ENCODE results near the gene OR8D1. TPM values are rescaled to one million over a fixed set of nuclear protein-coding genes. Genes with fewer than 3 reads are reported as not detected.

OR8D1 gene
- total RNA-seq, 3 donors from 2014 or later: not detected

GRCh38 chr11:124320097-124320496, 6.3 kb upstream of the OR8D1 start, which contains the start of gene OR8D2:
Gene OR8D2 (minus strand): TSS chr11:124320197. CDS start chr11:124320197, 0 bp downstream.
- DNase-seq (ENCODE audit: low spot score in 2 of 2): no peak
- intact Hi-C loops (cut with DNase I; ENCODE audit: low total_unique reads): no loop called here
- TF ChIP-seq POLR2AphosphoS5 (IDR thresholded peaks at IDR 0.05): no peak
- TF ChIP-seq CTCF (IDR thresholded peaks at IDR 0.05): no peak

GRCh38 chr11:124315052-124315451, 1.3 kb upstream of the OR8D1 start:
- DNase-seq (ENCODE audit: low spot score in 2 of 2): no peak
- Histone ChIP-seq H3K4me3 (no peak overlapping the region), H3K27ac (no peak overlapping the region), H3K4me1 (no peaks in the 10 kb centered on the region), H3K27me3 (no peaks in the 10 kb centered on the region), H3K36me3 (no peaks in the 10 kb centered on the region), H3K9me3 (no peaks in the 10 kb centered on the region)
- intact Hi-C loops (cut with DNase I; ENCODE audit: low total_unique reads): no loop called here
- no peak for TF ChIP-seq POLR2AphosphoS5 (IDR thresholded peaks at IDR 0.05)

More at GRCh38 chr11:124320097-124320496, 6.3 kb upstream of the OR8D1 start, which contains the start of gene OR8D2:
- no peak within 1 kb of the TSS for H3K27ac ChIP-seq
- H3K36me3 ChIP-seq: no peaks in the 10 kb centered on the region
- H3K4me3 ChIP-seq: no peak within 1 kb of the TSS
- H3K9me3 ChIP-seq: no peaks in the 10 kb centered on the region
- no peaks in the 10 kb centered on the region for H3K4me1 ChIP-seq
- H3K27me3 ChIP-seq: no peaks in the 10 kb centered on the region

GRCh38 chr11:124313131-124313530, 618 bp downstream of the OR8D1 start:
- no peak for DNase-seq (ENCODE audit: low spot score in 2 of 2)
- no peak overlapping the region for H3K4me3 ChIP-seq
- H3K36me3 ChIP-seq: no peaks in the 10 kb centered on the region
- no peaks in the 10 kb centered on the region for H3K9me3 ChIP-seq
- H3K4me1 ChIP-seq: no peaks in the 10 kb centered on the region
- TF ChIP-seq CTCF (IDR thresholded peaks at IDR 0.05): no peak
- TF ChIP-seq POLR2A (IDR thresholded peaks at IDR 0.05): no peak
- no peak for TF ChIP-seq POLR2AphosphoS5 (IDR thresholded peaks at IDR 0.05)
- no peaks in the 10 kb centered on the region for H3K27me3 ChIP-seq
- intact Hi-C loops (cut with DNase I; ENCODE audit: low total_unique reads): no loop called here
- H3K27ac ChIP-seq: no peak overlapping the region

GRCh38 chr11:124311670-124312069, 2.1 kb downstream of the OR8D1 start:
- intact Hi-C loops (cut with DNase I; ENCODE audit: low total_unique reads): no loop called here
- no peaks in the 10 kb centered on the region for H3K36me3 ChIP-seq
- TF ChIP-seq CTCF (IDR thresholded peaks at IDR 0.05): no peak
- TF ChIP-seq POLR2AphosphoS5 (IDR thresholded peaks at IDR 0.05): no peak
- TF ChIP-seq POLR2A (IDR thresholded peaks at IDR 0.05): no peak
- no peaks in the 10 kb centered on the region for H3K4me1 ChIP-seq
- no peak overlapping the region for H3K4me3 ChIP-seq
- no peak for DNase-seq (ENCODE audit: low spot score in 2 of 2)
- no peaks in the 10 kb centered on the region for H3K27me3 ChIP-seq
- H3K27ac ChIP-seq: no peak overlapping the region
- H3K9me3 ChIP-seq: no peaks in the 10 kb centered on the region

- Histone ChIP-seq H3K27ac (no peak overlapping the region), H3K4me1 (no peaks in the 10 kb centered on the region), H3K36me3 (no peaks in the 10 kb centered on the region), H3K27me3 (no peaks in the 10 kb centered on the region), H3K9me3 (no peaks in the 10 kb centered on the region), H3K4me3 (no peak overlapping the region)
- TF ChIP-seq POLR2AphosphoS5 (IDR thresholded peaks at IDR 0.05) (no peak), POLR2A (IDR thresholded peaks at IDR 0.05) (no peak), CTCF (IDR thresholded peaks at IDR 0.05) (no peak)
- no peak for DNase-seq (ENCODE audit: low spot score in 2 of 2)
- intact Hi-C loops (cut with DNase I; ENCODE audit: low total_unique reads): no loop called here
These were observed 2.5 kb downstream of the OR8D1 start for GRCh38 chr11:124311269-124311668.

GRCh38 chr11:124310721-124311120, 3.0 kb downstream of the OR8D1 start:
- TF ChIP-seq POLR2AphosphoS5 (IDR thresholded peaks at IDR 0.05) (no peak), POLR2A (IDR thresholded peaks at IDR 0.05) (no peak), CTCF (IDR thresholded peaks at IDR 0.05) (no peak)
- H3K36me3 ChIP-seq: no peaks in the 10 kb centered on the region
- H3K4me1 ChIP-seq: no peaks in the 10 kb centered on the region
- no peak overlapping the region for H3K27ac ChIP-seq
- H3K27me3 ChIP-seq: no peaks in the 10 kb centered on the region
- no peak for DNase-seq (ENCODE audit: low spot score in 2 of 2)
- intact Hi-C loops (cut with DNase I; ENCODE audit: low total_unique reads): no loop called here
- no peaks in the 10 kb centered on the region for H3K9me3 ChIP-seq
- H3K4me3 ChIP-seq: no peak overlapping the region
